Upper lobe of left lung (tissue), 4 donors: ENCODE results near the gene JCHAIN.

Experiments
- EP300 ChIP-seq, 4 donors: sonication (generic); formaldehyde crosslinking; IDR thresholded peaks; one replicate each; pipeline ENCODE4 v1.5.1; 2017; ENCODE audit warnings: antibody characterized with exemption in 4 of 4, control low read depth in 2 of 4
- TF ChIP-seq, protein P1 (sequence below), 6 experiments: fragments of 450-650 bp in 4 of 6; fragments of 200-600 bp in 2 of 6; sonication (generic) in 2 of 6; IDR thresholded peaks; one replicate each; pipeline ENCODE4 v1.5.1; 2016 to 2019; ENCODE audit warnings: antibody characterized with exemption in 6 of 6

DNA sequence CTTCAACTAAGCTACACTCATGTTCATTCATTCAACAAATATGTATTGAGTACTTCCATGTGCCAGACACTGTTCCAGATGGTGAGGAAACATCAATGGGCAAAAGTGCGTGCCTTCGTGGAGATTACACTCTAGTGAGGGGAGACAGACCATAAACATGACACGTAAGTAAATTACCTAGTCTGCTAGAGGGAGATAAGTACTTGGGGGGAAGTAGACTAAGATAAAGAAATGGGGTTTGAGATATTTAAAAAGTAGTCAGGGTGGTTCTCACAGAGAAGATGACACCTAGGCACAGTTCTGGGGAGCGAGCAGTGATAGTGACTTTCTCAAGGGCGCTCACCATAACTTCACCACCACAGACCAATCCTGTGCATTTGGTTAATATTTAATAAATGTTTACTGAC lies 11.7 kb downstream of the JCHAIN start:
- no peak for TF ChIP-seq EP300 (IDR thresholded peaks at IDR 0.05)
- TF ChIP-seq, protein P1, sequence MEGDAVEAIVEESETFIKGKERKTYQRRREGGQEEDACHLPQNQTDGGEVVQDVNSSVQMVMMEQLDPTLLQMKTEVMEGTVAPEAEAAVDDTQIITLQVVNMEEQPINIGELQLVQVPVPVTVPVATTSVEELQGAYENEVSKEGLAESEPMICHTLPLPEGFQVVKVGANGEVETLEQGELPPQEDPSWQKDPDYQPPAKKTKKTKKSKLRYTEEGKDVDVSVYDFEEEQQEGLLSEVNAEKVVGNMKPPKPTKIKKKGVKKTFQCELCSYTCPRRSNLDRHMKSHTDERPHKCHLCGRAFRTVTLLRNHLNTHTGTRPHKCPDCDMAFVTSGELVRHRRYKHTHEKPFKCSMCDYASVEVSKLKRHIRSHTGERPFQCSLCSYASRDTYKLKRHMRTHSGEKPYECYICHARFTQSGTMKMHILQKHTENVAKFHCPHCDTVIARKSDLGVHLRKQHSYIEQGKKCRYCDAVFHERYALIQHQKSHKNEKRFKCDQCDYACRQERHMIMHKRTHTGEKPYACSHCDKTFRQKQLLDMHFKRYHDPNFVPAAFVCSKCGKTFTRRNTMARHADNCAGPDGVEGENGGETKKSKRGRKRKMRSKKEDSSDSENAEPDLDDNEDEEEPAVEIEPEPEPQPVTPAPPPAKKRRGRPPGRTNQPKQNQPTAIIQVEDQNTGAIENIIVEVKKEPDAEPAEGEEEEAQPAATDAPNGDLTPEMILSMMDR (IDR thresholded peaks at IDR 0.05) = no peak
